K562 (cell line): ENCODE results near the gene RMND5B. TPM values are rescaled to one million over a fixed set of nuclear protein-coding genes. Genes with fewer than 3 reads are reported as not detected.

ENCODE experiments used
- ATF2 ChIP-seq: sonication (generic); formaldehyde crosslinking; IDR thresholded peaks from 2 replicates; pipeline ENCODE4 v1.8.1; 2022; ENCODE audit warnings: missing genetic modification reagents
- ATF6 ChIP-seq: sonication (generic); formaldehyde crosslinking; IDR thresholded peaks from 2 replicates; pipeline ENCODE4 v1.4.0; 2020; ENCODE audit warnings: mild to moderate bottlenecking, missing genetic modification reagents
- BCL6 ChIP-seq: fragments of 250-450 bp; sonication (Bioruptor Pico); IDR thresholded peaks from 2 replicates; pipeline ENCODE4 v1.4.0; 2020
- DPF2 ChIP-seq: fragments of 450-650 bp; IDR thresholded peaks from 2 replicates; pipeline ENCODE4 v1.6.1; 2016
- GMEB1 ChIP-seq: fragments of 250-450 bp; sonication (Bioruptor Pico); IDR thresholded peaks from 2 replicates; pipeline ENCODE4 v1.4.0; 2020; ENCODE audit warnings: mild to moderate bottlenecking
- NFE2 ChIP-seq: IDR thresholded peaks from 2 replicates; pipeline ENCODE4 v1.6.1; 2014; ENCODE audit warnings: antibody characterized with exemption, low read depth
- NUFIP1 ChIP-seq: fragments of 450-650 bp; IDR thresholded peaks from 2 replicates; pipeline ENCODE4 v1.6.1; 2018; ENCODE audit not compliant: partially characterized antibody
- POLR2AphosphoS2 ChIP-seq: IDR thresholded peaks from 2 replicates; pipeline ENCODE4 v1.6.1; 2012; ENCODE audit warnings: low read length, improper control_type of control experiment
- RBFOX2 ChIP-seq: fragments of 200-400 bp; formaldehyde crosslinking; IDR thresholded peaks from 2 replicates; pipeline ENCODE4 v1.6.1; 2017; ENCODE audit warnings: low read depth, mild to moderate bottlenecking, low read length, moderate library complexity
- SAFB2 ChIP-seq: fragments of 200-400 bp; formaldehyde crosslinking; IDR thresholded peaks from 2 replicates; pipeline ENCODE4 v1.6.1; 2018; ENCODE audit warnings: borderline replicate concordance, low read length, low read depth, moderate library complexity; ENCODE audit not compliant: severe bottlenecking
- SMARCB1 ChIP-seq: IDR thresholded peaks from 2 replicates; pipeline ENCODE4 v1.6.1; 2011; ENCODE audit warnings: improper control_type of control experiment, low read depth; ENCODE audit not compliant: insufficient read length
- TCF7L2 ChIP-seq: fragments of 150-350 bp; IDR thresholded peaks from 2 replicates; pipeline ENCODE4 v1.6.1; 2016; ENCODE audit warnings: low read depth, mild to moderate bottlenecking, low read length, moderate library complexity
- TRIM24 ChIP-seq, 2 experiments: fragments of 450-650 bp; IDR thresholded peaks; 2 replicates each; pipeline ENCODE4 v1.6.1; 2016
- ZBTB11 ChIP-seq, 3 experiments: fragments of 200-800 bp in 1 of 3; fragments of 250-450 bp in 1 of 3; fragments of 450-650 bp in 1 of 3; sonication (Bioruptor Pico) in 1 of 3; sonication (Bioruptor generic) in 1 of 3; formaldehyde crosslinking in 1 of 3; IDR thresholded peaks; 2 replicates each; pipeline versions ENCODE4 v1.6.1 to v1.8.0; 2016 to 2022; ENCODE audit warnings: mild to moderate bottlenecking in 2 of 3, missing genetic modification characterization in 2 of 3, missing compliant biosample characterization in 1 of 3, moderate library complexity in 1 of 3
- polyA plus RNA-seq, 8 experiments: library from polyadenylated mRNA; depleted of rRNA in 4 of 8; stranded (reverse) in 5 of 8; unstranded in 3 of 8; fragments of >200 nt; fragmentation: Nextera tagmentation in 2 of 8; fragmentation: Illumina TruSeq in 1 of 8; extraction: Ambion mirVana in 2 of 8; extraction: Trizol in 1 of 8; gene quantifications; 2 replicates each; pipeline versions ENCODE4 v1.2.1 to v1.2.3, GENCODE V29; 2011 to 2014; ENCODE audit warnings: inconsistent platforms in 1 of 8, missing spikeins in 1 of 8
- total RNA-seq, 7 experiments: library from RNA; depleted of rRNA in 6 of 7; stranded (reverse); fragments of >200 nt in 6 of 7; fragmentation: Illumina TruSeq in 2 of 7; extraction: Trizol in 2 of 7; gene quantifications; 2 replicates each; pipeline versions ENCODE4 v1.2.1 to v1.2.3, GENCODE V29; 2011 to 2021; ENCODE audit warnings: low replicate concordance in 1 of 7
- TF ChIP-seq, protein P1 (sequence below): fragments of 450-650 bp; formaldehyde crosslinking; IDR thresholded peaks from 2 replicates; pipeline ENCODE4 v1.4.0; 2020; ENCODE audit warnings: mild to moderate bottlenecking, moderate library complexity

RMND5B gene
- total and polyA plus RNA-seq, 9 of the 15 experiments (the other 6 are each of a cell fraction or from before 2014, with no cell fraction given): 2.6 to 57.0 (median 28.3) TPM

DNA sequence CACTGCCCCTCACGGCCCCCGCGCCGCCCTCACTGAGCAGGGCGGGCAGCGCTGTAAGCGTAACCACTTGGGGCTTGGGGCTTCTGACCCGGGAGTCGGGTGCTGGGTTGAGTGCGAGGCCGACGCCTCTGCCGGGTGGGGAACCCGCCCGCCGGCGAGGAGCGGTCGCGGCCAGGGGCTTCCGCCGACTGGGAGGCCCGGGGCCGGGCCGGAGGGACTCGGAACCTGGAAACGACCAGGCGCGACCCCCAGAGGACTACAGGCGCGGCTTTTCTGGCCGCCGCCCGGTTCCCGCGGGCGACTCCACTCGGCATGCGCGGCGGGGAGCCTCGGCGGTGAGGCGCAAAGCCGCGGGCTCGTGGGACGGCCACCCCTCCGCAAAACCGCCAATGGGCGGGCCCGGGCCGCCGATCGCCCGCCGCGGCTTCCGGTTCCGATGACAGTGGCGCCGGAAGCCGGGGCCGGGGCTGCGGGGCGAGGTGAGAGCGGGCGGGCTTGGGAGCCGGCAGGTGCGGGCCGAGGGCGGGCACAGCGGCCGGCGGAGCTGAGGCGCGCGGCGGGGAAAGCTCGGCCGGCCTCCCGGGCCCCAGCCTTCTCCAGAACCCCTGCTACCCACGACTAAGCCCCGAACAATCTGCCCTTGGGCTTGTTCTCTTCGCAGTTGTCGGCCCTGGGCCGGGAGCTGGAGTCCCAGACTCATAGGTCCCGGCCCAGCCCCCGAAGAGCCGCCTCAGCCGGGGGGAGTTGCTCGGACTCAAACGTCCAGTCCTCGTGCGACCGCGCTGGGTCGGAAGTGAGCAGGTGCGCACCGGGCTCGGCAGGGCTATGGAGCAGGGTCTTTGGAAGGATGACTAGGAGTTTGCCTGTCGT, at the start of gene RMND5B (continued):
- TF ChIP-seq ATF6 (CRISPR knock-in tag): no peak
- TF ChIP-seq TRIM24 (IDR thresholded peaks at IDR 0.05): no peak
- TF ChIP-seq NFE2: no peak
- TF ChIP-seq BCL6: no peak
- peak; percentile 90 for TF ChIP-seq RBFOX2
- no peak for TF ChIP-seq DPF2
- peak; percentile 74 for TF ChIP-seq GMEB1 (CRISPR knock-in tag)
- no peak for TF ChIP-seq SAFB2
- TF ChIP-seq SMARCB1: no peak
- TF ChIP-seq ATF2: no peak
- peak; percentile 94 for TF ChIP-seq TCF7L2
- TF ChIP-seq, protein P1, sequence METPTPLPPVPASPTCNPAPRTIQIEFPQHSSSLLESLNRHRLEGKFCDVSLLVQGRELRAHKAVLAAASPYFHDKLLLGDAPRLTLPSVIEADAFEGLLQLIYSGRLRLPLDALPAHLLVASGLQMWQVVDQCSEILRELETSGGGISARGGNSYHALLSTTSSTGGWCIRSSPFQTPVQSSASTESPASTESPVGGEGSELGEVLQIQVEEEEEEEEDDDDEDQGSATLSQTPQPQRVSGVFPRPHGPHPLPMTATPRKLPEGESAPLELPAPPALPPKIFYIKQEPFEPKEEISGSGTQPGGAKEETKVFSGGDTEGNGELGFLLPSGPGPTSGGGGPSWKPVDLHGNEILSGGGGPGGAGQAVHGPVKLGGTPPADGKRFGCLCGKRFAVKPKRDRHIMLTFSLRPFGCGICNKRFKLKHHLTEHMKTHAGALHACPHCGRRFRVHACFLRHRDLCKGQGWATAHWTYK (CRISPR knock-in tag): peak; percentile 38; the same call in 1 of the 2 replicates
- TF ChIP-seq POLR2AphosphoS2: no peak
- TF ChIP-seq NUFIP1: peak; percentile 54
- TF ChIP-seq ZBTB11 (CRISPR knock-in tag; IDR thresholded peaks at IDR 0.05): peak; percentile 24 to 92 (median 55); a peak in 5 of 6 replicates
